Calu3 (cell line): Measurements from ENCODE around the gene PPP1R11. TPM values are rescaled to one million over a fixed set of nuclear protein-coding genes. Genes with fewer than 3 reads are reported as not detected.
A peak's percentile ranks its signal among the peaks of the same experiment; 100 is the strongest.

Experiments
- BruUV-seq: library from RNA; stranded (reverse); fragments of 400-500 nt; replicated peaks from 2 replicates; lab custom pipeline; 2021; lab: Mats Ljungman, UMichigan
- CTCF ChIA-PET: fragments of 300-600 bp; sonication (Branson Sonifier 250); formaldehyde crosslinking; loops from one replicate; lab custom pipeline; 2022; ENCODE audit warnings: antibody characterized with exemption; lab: Charles Lee
- DNase-seq: peaks from one replicate; pipeline ENCODE4 v3.0.0; 2022
- H3K27ac Mint-ChIP-seq: one replicate; pipeline ENCODE4 v1.8.0; 2022; ENCODE audit warnings: mixed read lengths; ENCODE audit not compliant: unreplicated experiment
- H3K27me3 Mint-ChIP-seq: one replicate; pipeline ENCODE4 v1.8.0; 2022; ENCODE audit warnings: mixed read lengths; ENCODE audit not compliant: unreplicated experiment
- H3K36me3 Mint-ChIP-seq: one replicate; pipeline ENCODE4 v1.8.0; 2022; ENCODE audit warnings: mild to moderate bottlenecking, moderate library complexity, mixed read lengths; ENCODE audit not compliant: insufficient read depth, unreplicated experiment
- H3K4me1 Mint-ChIP-seq: one replicate; pipeline ENCODE4 v1.8.0; 2022; ENCODE audit warnings: mild to moderate bottlenecking, low read depth, mixed read lengths; ENCODE audit not compliant: unreplicated experiment
- H3K4me3 Mint-ChIP-seq: one replicate; pipeline ENCODE4 v1.8.0; 2022; ENCODE audit warnings: mild to moderate bottlenecking, low read depth, moderate library complexity, mixed read lengths; ENCODE audit not compliant: unreplicated experiment
- H3K9me3 Mint-ChIP-seq: one replicate; pipeline ENCODE4 v1.8.0; 2022; ENCODE audit warnings: low read depth, mixed read lengths; ENCODE audit not compliant: unreplicated experiment
- CTCF ChIP-seq: fragments of 200-600 bp; IDR thresholded peaks from one replicate; pipeline ENCODE4 v1.8.0; 2022; ENCODE audit warnings: antibody characterized with exemption; ENCODE audit not compliant: unreplicated experiment
- intact Hi-C: fragments of 100-400 bp; cut with micrococcal nuclease; formaldehyde crosslinking; loops from one replicate; pipeline ENCODE4 v1.10.0; 2022; ENCODE audit not compliant: unreplicated experiment
- total RNA-seq: library from RNA; stranded (reverse); gene quantifications from 2 replicates; pipeline ENCODE4 v1.2.3, GENCODE V29; 2022

PPP1R11 gene
- total RNA-seq, 1 experiment from 2014 or later: 72.8 TPM

- Mint-ChIP-seq H3K27me3 (no peaks in the 10 kb centered on the region), H3K36me3 (peaks cover 46% of the 10 kb centered on the region), H3K27ac (peak overlapping the region; percentile 99), H3K4me3 (peak overlapping the region; percentile 82), H3K4me1 (peaks cover 39% of the 10 kb centered on the region), H3K9me3 (no peaks in the 10 kb centered on the region)
- no TSS peak for BruUV-seq
- intact Hi-C loops: loop anchor here (2.0 kb wide), 1 partner anchor 37 kb away; no protein-coding TSS in a partner anchor
- no peak for DNase-seq
- CTCF ChIA-PET: interaction anchor here (1.3 kb wide), 2 partner anchors 26 to 65 kb away, joined by 4 to 6 read pairs; no protein-coding TSS in a partner anchor
- TF ChIP-seq CTCF: no peak
Observed at GRCh38 chr6:30066082-30066481, 916 bp upstream of the PPP1R11 start.

DNA sequence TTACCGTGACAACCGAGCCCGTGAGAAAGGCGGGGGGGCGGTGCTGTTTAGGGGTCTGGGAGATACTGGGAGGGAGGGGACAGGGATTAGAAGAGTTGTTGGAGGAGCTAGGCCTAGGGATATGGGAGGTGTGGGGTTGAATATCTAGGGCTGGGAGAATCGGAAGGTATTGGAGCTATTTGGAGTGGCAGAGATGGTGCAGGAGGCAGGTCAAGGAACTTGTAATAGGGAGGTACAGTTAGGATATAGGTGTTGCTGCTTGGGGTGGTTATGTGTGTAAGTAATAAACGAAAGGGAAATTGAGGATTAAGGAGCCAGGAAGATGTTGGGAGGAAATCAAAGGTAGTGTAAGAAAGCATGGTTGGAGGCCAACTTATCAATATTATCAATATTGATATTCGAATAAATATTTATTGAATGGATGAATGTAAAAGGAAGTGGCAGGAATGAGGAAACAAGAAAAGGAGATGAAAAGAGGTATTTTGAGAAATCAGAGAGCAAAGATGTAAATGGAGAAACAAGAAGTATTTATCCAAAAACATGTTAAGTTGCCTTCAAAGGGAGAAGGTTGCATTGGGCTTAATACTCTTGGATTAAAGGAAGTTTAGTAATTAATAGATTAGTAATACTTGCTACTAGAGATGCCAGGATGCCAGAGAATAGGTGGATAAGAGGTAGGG, 602 bp downstream of the PPP1R11 start:
- TSS peak; percentile 16 for BruUV-seq
- no peak for TF ChIP-seq CTCF
- H3K4me1 Mint-ChIP-seq: peaks cover 48% of the 10 kb centered on the region
- intact Hi-C loops: loop anchor here (2.0 kb wide), 1 partner anchor 35 kb away; no protein-coding TSS in a partner anchor
- DNase-seq: no peak
- H3K27ac Mint-ChIP-seq: peak overlapping the region; percentile 99
- peak overlapping the region; percentile 82 for H3K4me3 Mint-ChIP-seq
- CTCF ChIA-PET: no interaction called here
- H3K9me3 Mint-ChIP-seq: no peaks in the 10 kb centered on the region
- H3K27me3 Mint-ChIP-seq: peaks cover 15% of the 10 kb centered on the region
- H3K36me3 Mint-ChIP-seq: peaks cover 45% of the 10 kb centered on the region

GRCh38 chr6:30071081-30071818, 4.3 kb downstream of the PPP1R11 start:
- Mint-ChIP-seq H3K27me3 (peaks cover 51% of the 10 kb centered on the region), H3K4me1 (peaks cover 60% of the 10 kb centered on the region), H3K4me3 (no peak overlapping the region), H3K27ac (peak overlapping the region; percentile 15), H3K9me3 (no peaks in the 10 kb centered on the region), H3K36me3 (peaks cover 71% of the 10 kb centered on the region)
- no TSS peak for BruUV-seq
- no peak for DNase-seq
- intact Hi-C loops: no loop called here
- CTCF ChIA-PET: no interaction called here
- TF ChIP-seq CTCF: no peak

DNA sequence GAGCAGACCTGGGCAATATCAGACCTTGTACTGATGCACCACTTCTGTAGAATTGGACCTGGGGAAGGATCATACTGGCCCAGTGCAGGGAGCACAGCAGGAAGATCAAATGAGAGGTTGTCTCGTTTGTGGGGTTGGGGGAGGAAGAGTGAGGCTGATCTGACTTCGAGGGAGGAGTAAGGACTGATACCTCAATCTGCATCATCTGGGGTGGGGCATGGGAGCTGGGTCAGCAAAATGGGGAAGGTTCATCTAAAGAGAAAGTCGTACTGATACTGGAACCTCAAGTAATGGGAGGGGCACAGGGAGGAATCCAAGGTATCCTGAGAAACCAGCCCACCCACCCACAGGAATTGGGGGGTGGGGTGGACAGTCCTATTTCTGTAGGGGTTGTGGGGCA, 4.9 kb downstream of the PPP1R11 start:
- no peak for TF ChIP-seq CTCF
- CTCF ChIA-PET: no interaction called here
- Mint-ChIP-seq H3K9me3 (no peaks in the 10 kb centered on the region), H3K36me3 (peaks cover 71% of the 10 kb centered on the region), H3K27me3 (peaks cover 51% of the 10 kb centered on the region), H3K4me1 (peaks cover 62% of the 10 kb centered on the region), H3K4me3 (no peak overlapping the region), H3K27ac (peak overlapping the region; percentile 15)
- DNase-seq: no peak
- BruUV-seq: no TSS peak
- intact Hi-C loops: no loop called here
